Stimulated activated CD4-positive, alpha-beta T cell treated with anti-CD3 and anti-CD28 coated beads, TNF-alpha, amount 100 ng/mL, for 24 hours (primary cell): ENCODE measurements around the gene FBXO11.
"Not testable (repeated sequence)": the region's sequence is repeated elsewhere in the genome, so short reads cannot be mapped to it uniquely, and the experiment has no call there.

Experiments used
- DNase-seq, 3 experiments: peaks; one replicate each; pipeline ENCODE4 v3.0.0-alpha.2; 2020; ENCODE audit warnings: low read depth in 3 of 3

Gene FBXO11

GRCh38 chr2:47897883-47898731, 8.2 kb downstream of the FBXO11 start:
- DNase-seq = no peak

- not testable (repeated sequence) for DNase-seq
Observed at GRCh38 chr2:47897191-47897882, 9.0 kb downstream of the FBXO11 start.

GRCh38 chr2:47896450-47896968, 9.8 kb downstream of the FBXO11 start:
- DNase-seq = no peak

- no peak for DNase-seq
Observed at GRCh38 chr2:47893771-47894170, 12.5 kb downstream of the FBXO11 start.

GRCh38 chr2:47892338-47892730, 14.0 kb downstream of the FBXO11 start:
- no peak for DNase-seq

- no peak for DNase-seq
Observed at GRCh38 chr2:47891369-47892337, 14.6 kb downstream of the FBXO11 start.

GRCh38 chr2:47890711-47891368, 15.5 kb downstream of the FBXO11 start:
- DNase-seq = no peak

GRCh38 chr2:47888581-47889280, 17.6 kb downstream of the FBXO11 start:
- DNase-seq = no peak

- DNase-seq = no peak
Observed at GRCh38 chr2:47876912-47877311, 29.4 kb downstream of the FBXO11 start.

GRCh38 chr2:47872941-47873340, 33.4 kb downstream of the FBXO11 start:
- no peak for DNase-seq

GRCh38 chr2:47870641-47871540, 35.4 kb downstream of the FBXO11 start:
- no peak for DNase-seq

GRCh38 chr2:47869859-47870595, 36.3 kb downstream of the FBXO11 start:
- no peak for DNase-seq

GRCh38 chr2:47868611-47869352, 37.5 kb downstream of the FBXO11 start:
- DNase-seq = no peak

GRCh38 chr2:47867205-47867604, 39.1 kb downstream of the FBXO11 start:
- DNase-seq = no peak

GRCh38 chr2:47864566-47864965, 41.7 kb downstream of the FBXO11 start:
- DNase-seq = no peak

- DNase-seq = no peak
Observed at GRCh38 chr2:47862949-47863348, 43.3 kb downstream of the FBXO11 start.

- DNase-seq = not testable (repeated sequence)
Observed at GRCh38 chr2:47853067-47853777, 53.1 kb downstream of the FBXO11 start.
